Activated CD4-positive, alpha-beta memory T cell treated with anti-CD3 and anti-CD28 coated beads, Interleukin-2, amount 10 ng/mL, durations not matched to agents 7 days and 5 days (primary cell): ENCODE results near the gene TMEM253. TPM values are rescaled to one million over a fixed set of nuclear protein-coding genes. Genes with fewer than 3 reads are reported as not detected.

Experiments
- CTCF ChIA-PET: fragments of 350-600 bp; sonication (Branson Sonifier 250); formaldehyde crosslinking; loops from one replicate; lab custom pipeline; 2021; ENCODE audit warnings: antibody characterized with exemption, inconsistent platforms; lab: Charles Lee
- POLR2A ChIA-PET: fragments of 350-600 bp; sonication (Branson Sonifier 250); formaldehyde crosslinking; loops from one replicate; lab custom pipeline; 2021; ENCODE audit warnings: antibody characterized with exemption; lab: Charles Lee
- DNase-seq: peaks from one replicate; pipeline ENCODE4 v3.0.0-alpha.2; 2020
- H3K27ac Mint-ChIP-seq: one replicate; pipeline ENCODE4 v1.8.0; 2021; ENCODE audit warnings: mild to moderate bottlenecking, mixed read lengths
- H3K27me3 Mint-ChIP-seq: one replicate; pipeline ENCODE4 v1.8.0; 2021; ENCODE audit warnings: mixed read lengths
- H3K36me3 Mint-ChIP-seq: one replicate; pipeline ENCODE4 v1.8.0; 2021; ENCODE audit warnings: low read depth, mixed read lengths
- H3K4me1 Mint-ChIP-seq: one replicate; pipeline ENCODE4 v1.8.0; 2021; ENCODE audit warnings: mixed read lengths
- H3K4me3 Mint-ChIP-seq: one replicate; pipeline ENCODE4 v1.8.0; 2021; ENCODE audit warnings: mild to moderate bottlenecking, mixed read lengths
- H3K9me3 Mint-ChIP-seq: one replicate; pipeline ENCODE4 v1.8.0; 2021; ENCODE audit warnings: mixed read lengths
- total RNA-seq, 2 experiments: library from RNA; stranded (reverse); gene quantifications; one replicate each; pipeline ENCODE4 v1.2.3, GENCODE V29; 2021

Gene TMEM253
- total RNA-seq, 2 experiments from 2014 or later = not detected

- CTCF ChIA-PET = interaction anchor here (0.6 to 10.3 kb wide), 30 partner anchors 10 to 761 kb away, joined by 3 to 159 read pairs (median 4); partner anchors contain the start of genes ARHGEF40, METTL3, NDRG2 and RAB2B
- POLR2A ChIA-PET = interaction anchor here (0.7 to 4.4 kb wide), 26 partner anchors 9 to 761 kb away, joined by 3 to 31 read pairs (median 4); partner anchors contain the start of genes ARHGEF40, METTL3 and PARP2
- peak; percentile 96 for DNase-seq
- Mint-ChIP-seq H3K27ac (peak overlapping the region; percentile 78), H3K4me3 (peak overlapping the region; percentile 88), H3K9me3 (no peaks in the 10 kb centered on the region), H3K27me3 (peaks cover 10% of the 10 kb centered on the region), H3K36me3 (no peaks in the 10 kb centered on the region), H3K4me1 (peaks cover 50% of the 10 kb centered on the region)
These were observed 3.0 kb downstream of the TMEM253 start for GRCh38 chr14:21103710-21104447.

DNA sequence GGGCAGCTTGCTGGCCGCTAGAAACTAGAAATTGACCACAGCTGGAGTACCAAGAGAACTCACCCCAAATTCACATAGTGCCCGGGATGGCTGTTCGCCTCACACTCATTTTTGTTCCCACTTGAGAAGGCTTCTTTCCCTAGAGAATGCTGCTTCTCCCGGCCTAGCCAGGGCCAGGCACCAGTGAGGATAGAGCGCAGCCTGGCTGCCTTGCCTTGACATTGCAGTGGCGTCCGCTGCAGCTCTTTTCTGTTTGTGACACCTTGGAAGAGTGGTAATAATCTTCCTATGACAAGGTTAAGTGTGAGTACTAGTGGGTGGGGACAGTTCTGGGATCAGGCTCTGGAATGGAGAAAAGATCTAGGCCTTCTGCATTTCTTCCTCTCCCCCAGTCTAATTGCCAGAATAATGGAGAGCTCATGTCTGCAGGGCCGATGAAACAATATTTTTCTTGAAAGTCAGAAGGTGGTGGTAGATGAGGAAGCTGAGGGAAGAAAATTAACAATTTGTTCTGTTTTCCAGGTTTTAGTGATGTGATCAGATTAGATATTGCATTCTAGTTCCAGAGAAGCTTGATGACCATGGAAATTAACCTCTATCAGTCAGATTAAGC lies 3.7 kb downstream of the TMEM253 start:
- Mint-ChIP-seq H3K27me3 (peaks cover 4% of the 10 kb centered on the region), H3K4me3 (peak overlapping the region; percentile 88)
- DNase-seq = peak; percentile 72

DNA sequence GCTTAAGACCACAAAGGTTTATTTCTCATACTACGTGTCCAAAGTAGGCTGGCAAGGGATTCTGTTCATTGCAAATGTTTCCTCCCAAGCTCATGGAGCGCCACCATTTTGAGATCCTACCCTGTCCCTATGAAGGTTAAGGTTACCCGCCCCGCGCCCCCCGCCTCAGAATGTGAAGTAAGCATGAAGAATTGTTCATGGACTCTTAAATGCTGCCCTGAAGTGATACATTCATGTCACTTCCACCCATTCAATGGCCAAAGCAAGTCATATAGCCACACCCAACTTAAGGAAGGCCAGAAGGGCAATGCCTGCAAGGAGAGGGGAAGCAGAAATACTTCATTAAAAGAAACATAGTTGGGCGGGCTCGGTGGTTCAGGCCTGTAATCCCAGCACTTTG lies 4.2 kb downstream of the TMEM253 start:
- POLR2A ChIA-PET = interaction anchor here (0.7 to 4.4 kb wide), 14 partner anchors 8 to 373 kb away, joined by 3 to 31 read pairs (median 4); no protein-coding TSS in a partner anchor
- H3K4me3 Mint-ChIP-seq = peak overlapping the region; percentile 88
- H3K27me3 Mint-ChIP-seq = no peaks in the 10 kb centered on the region
- no peaks in the 10 kb centered on the region for H3K9me3 Mint-ChIP-seq
- H3K27ac Mint-ChIP-seq = peak overlapping the region; percentile 78
- no peak for DNase-seq
- H3K4me1 Mint-ChIP-seq = peaks cover 49% of the 10 kb centered on the region
- no peaks in the 10 kb centered on the region for H3K36me3 Mint-ChIP-seq
- CTCF ChIA-PET = interaction anchor here (0.6 to 10.3 kb wide), 26 partner anchors 9 to 406 kb away, joined by 3 to 159 read pairs (median 4); partner anchors contain the start of genes ARHGEF40, METTL3, RAB2B and RNASE7

More for the DNA sequence above, 3.7 kb downstream of the TMEM253 start:
- ChIA-PET POLR2A (interaction anchor here (0.7 to 4.4 kb wide), 21 partner anchors 9 to 762 kb away, joined by 3 to 31 read pairs (median 4); partner anchors contain the start of gene PARP2), CTCF (interaction anchor here (0.6 to 10.3 kb wide), 29 partner anchors 10 to 762 kb away, joined by 3 to 159 read pairs (median 4); partner anchors contain the start of genes ARHGEF40, METTL3, NDRG2 and RAB2B)
- peaks cover 47% of the 10 kb centered on the region for H3K4me1 Mint-ChIP-seq
- peak overlapping the region; percentile 78 for H3K27ac Mint-ChIP-seq
- H3K9me3 Mint-ChIP-seq = no peaks in the 10 kb centered on the region
- H3K36me3 Mint-ChIP-seq = no peaks in the 10 kb centered on the region

- H3K27ac Mint-ChIP-seq = no peak overlapping the region
- H3K27me3 Mint-ChIP-seq = no peaks in the 10 kb centered on the region
- H3K36me3 Mint-ChIP-seq = no peaks in the 10 kb centered on the region
- no peak overlapping the region for H3K4me3 Mint-ChIP-seq
- DNase-seq = no peak
- POLR2A ChIA-PET = no interaction called here
- peaks cover 50% of the 10 kb centered on the region for H3K4me1 Mint-ChIP-seq
- CTCF ChIA-PET = interaction anchor here (1.1 to 10.3 kb wide), 7 partner anchors 12 to 135 kb away, joined by 4 to 159 read pairs (median 52); no protein-coding TSS in a partner anchor
- no peaks in the 10 kb centered on the region for H3K9me3 Mint-ChIP-seq
These were observed 5.3 kb downstream of the TMEM253 start for GRCh38 chr14:21106176-21106497.

GRCh38 chr14:21106498-21107282 lies 5.8 kb downstream of the TMEM253 start:
- no peaks in the 10 kb centered on the region for H3K36me3 Mint-ChIP-seq
- H3K4me1 Mint-ChIP-seq = peaks cover 47% of the 10 kb centered on the region
- CTCF ChIA-PET = interaction anchor here (1.1 to 10.3 kb wide), 5 partner anchors 13 to 135 kb away, joined by 4 to 159 read pairs (median 23); no protein-coding TSS in a partner anchor

DNA sequence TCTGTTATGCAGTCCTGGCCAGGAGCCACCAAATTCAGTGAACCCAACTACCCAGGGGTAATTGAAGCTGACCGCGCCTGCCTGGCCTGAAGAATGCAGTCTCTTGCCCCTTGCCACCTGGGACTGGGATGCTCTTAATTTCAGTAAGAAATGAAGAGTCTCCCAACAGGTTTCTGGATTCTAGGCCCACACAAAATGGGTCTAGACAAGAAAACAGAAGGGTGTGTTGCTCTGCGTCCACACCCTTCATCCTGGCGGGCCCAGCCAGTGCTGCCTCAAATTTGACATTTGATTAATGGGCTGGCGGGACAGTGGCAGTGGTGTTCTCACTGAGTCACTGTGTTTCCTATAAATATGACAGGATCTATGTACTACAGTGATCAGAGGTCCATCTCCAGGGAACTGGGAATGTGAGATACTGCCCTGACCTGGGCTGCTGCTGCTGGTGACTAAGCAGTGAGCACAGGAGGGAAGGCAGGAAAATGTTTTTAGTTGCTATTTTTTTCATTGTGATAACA lies 6.5 kb downstream of the TMEM253 start:
- H3K4me3 Mint-ChIP-seq = no peak overlapping the region
- peaks cover 40% of the 10 kb centered on the region for H3K4me1 Mint-ChIP-seq
- no peaks in the 10 kb centered on the region for H3K36me3 Mint-ChIP-seq
- H3K27ac Mint-ChIP-seq = no peak overlapping the region
- POLR2A ChIA-PET = no interaction called here
- DNase-seq = no peak
- CTCF ChIA-PET = interaction anchor here (2.1 to 10.3 kb wide), 3 partner anchors 13 to 91 kb away, joined by 8 to 159 read pairs (median 137); no protein-coding TSS in a partner anchor
- H3K27me3 Mint-ChIP-seq = no peaks in the 10 kb centered on the region
- no peaks in the 10 kb centered on the region for H3K9me3 Mint-ChIP-seq

More at GRCh38 chr14:21106498-21107282, 5.8 kb downstream of the TMEM253 start:
- Mint-ChIP-seq H3K27ac (no peak overlapping the region), H3K9me3 (no peaks in the 10 kb centered on the region), H3K4me3 (no peak overlapping the region), H3K27me3 (no peaks in the 10 kb centered on the region)
- DNase-seq = peak; percentile 80
- POLR2A ChIA-PET = no interaction called here

GRCh38 chr14:21108791-21109190 lies 7.9 kb downstream of the TMEM253 start:
- DNase-seq = no peak
- CTCF ChIA-PET = interaction anchor here (1.0 to 10.3 kb wide), 8 partner anchors 16 to 137 kb away, joined by 3 to 137 read pairs (median 4); no protein-coding TSS in a partner anchor
- Mint-ChIP-seq H3K27me3 (no peaks in the 10 kb centered on the region), H3K4me3 (no peak overlapping the region), H3K27ac (no peak overlapping the region), H3K36me3 (no peaks in the 10 kb centered on the region), H3K9me3 (no peaks in the 10 kb centered on the region), H3K4me1 (peaks cover 35% of the 10 kb centered on the region)
- POLR2A ChIA-PET = no interaction called here

DNA sequence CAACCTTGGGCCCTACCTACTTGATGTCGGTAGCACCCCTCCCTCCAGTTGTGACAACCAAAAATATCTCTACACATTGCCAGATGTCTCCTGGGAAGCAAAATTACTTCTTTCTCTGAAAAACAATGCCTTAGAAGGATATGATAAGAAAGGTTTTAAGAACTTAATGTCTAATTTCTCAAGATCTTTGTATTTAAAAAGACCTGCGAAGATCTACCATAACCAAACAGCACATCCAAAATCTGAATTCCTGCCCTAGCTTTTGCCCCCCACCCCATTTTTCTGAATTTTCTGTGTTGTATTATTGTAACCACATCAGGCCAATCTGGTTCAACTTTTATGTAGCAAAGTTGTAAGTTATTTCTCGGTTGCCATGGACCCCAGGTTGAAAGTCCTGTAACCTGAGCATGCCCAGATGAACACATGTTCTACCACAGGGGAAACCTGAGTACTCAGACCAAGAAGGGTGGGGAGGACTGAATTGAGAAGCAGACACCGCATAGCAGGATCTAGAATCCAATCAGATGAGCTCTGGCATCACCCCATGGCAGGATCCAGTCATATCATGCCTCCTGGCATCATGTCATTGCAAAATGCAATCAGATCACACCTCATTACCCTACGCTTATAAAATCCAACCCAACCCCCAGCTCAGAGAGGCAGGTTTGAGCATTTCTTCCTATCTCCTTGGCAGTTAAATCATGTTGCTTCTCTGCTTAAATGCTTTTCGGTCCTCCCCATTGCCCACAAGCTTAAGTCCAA lies 8.7 kb downstream of the TMEM253 start:
- Mint-ChIP-seq H3K27ac (no peak overlapping the region), H3K36me3 (no peaks in the 10 kb centered on the region), H3K9me3 (no peaks in the 10 kb centered on the region), H3K4me3 (no peak overlapping the region), H3K27me3 (no peaks in the 10 kb centered on the region), H3K4me1 (peaks cover 34% of the 10 kb centered on the region)
- CTCF ChIA-PET = interaction anchor here (1.0 to 10.3 kb wide), 7 partner anchors 14 to 94 kb away, joined by 3 to 137 read pairs (median 6); no protein-coding TSS in a partner anchor
- no peak for DNase-seq
- POLR2A ChIA-PET = no interaction called here

DNA sequence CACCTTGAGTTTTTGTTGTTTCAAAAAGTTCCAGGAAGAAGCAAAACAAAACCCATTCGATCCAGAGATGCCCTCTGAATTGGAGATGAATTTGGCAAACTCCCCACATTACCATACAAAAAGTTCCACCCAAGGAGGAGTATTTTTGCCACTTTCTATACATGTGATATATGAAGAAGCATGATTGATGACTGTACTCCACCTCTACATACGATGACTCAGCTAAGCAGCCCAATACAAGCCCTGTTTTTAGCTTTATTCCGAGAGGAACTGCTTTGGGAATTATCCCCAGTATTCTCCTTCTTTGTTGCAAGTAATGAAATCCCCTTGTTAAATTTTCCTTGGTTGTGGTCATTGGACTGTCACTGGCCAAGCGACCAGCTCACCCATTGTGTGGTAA lies 11.4 kb downstream of the TMEM253 start:
- CTCF ChIA-PET = no interaction called here
- no peak overlapping the region for H3K4me3 Mint-ChIP-seq
- no peaks in the 10 kb centered on the region for H3K27me3 Mint-ChIP-seq
- H3K36me3 Mint-ChIP-seq = no peaks in the 10 kb centered on the region
- H3K4me1 Mint-ChIP-seq = peaks cover 23% of the 10 kb centered on the region
- POLR2A ChIA-PET = interaction anchor here (2.9 kb wide), 1 partner anchor 9 kb away, joined by 8 read pairs; no protein-coding TSS in a partner anchor
- no peak overlapping the region for H3K27ac Mint-ChIP-seq
- H3K9me3 Mint-ChIP-seq = no peaks in the 10 kb centered on the region
- DNase-seq = no peak

- H3K4me3 Mint-ChIP-seq = no peak overlapping the region
- H3K9me3 Mint-ChIP-seq = no peaks in the 10 kb centered on the region
- ChIA-PET POLR2A (interaction anchor here (1.0 to 2.9 kb wide), 2 partner anchors 9 to 10 kb away, joined by 3 to 8 read pairs; no protein-coding TSS in a partner anchor), CTCF (interaction anchor here (2.3 kb wide), 1 partner anchor 9 kb away, joined by 9 read pairs; no protein-coding TSS in a partner anchor)
- no peaks in the 10 kb centered on the region for H3K36me3 Mint-ChIP-seq
- H3K4me1 Mint-ChIP-seq = peaks cover 23% of the 10 kb centered on the region
- no peak for DNase-seq
- H3K27ac Mint-ChIP-seq = no peak overlapping the region
- H3K27me3 Mint-ChIP-seq = peaks cover 3% of the 10 kb centered on the region
These were observed 12.5 kb downstream of the TMEM253 start for GRCh38 chr14:21113369-21113768.

GRCh38 chr14:21118933-21119332 lies 18.1 kb downstream of the TMEM253 start:
- POLR2A ChIA-PET = no interaction called here
- H3K27ac Mint-ChIP-seq = no peak overlapping the region
- H3K4me1 Mint-ChIP-seq = peaks cover 11% of the 10 kb centered on the region
- H3K9me3 Mint-ChIP-seq = no peaks in the 10 kb centered on the region
- no peaks in the 10 kb centered on the region for H3K36me3 Mint-ChIP-seq
- CTCF ChIA-PET = no interaction called here
- no peak for DNase-seq
- peaks cover 7% of the 10 kb centered on the region for H3K27me3 Mint-ChIP-seq
- H3K4me3 Mint-ChIP-seq = no peak overlapping the region
